Osteoblast (primary cell): Measurements from ENCODE around the gene MB. TPM values are rescaled to one million over a fixed set of nuclear protein-coding genes. Genes with fewer than 3 reads are reported as not detected.

Experiments used
- DNase-seq: peaks from one replicate; pipeline ENCODE4 v3.0.0; 2011; ENCODE audit warnings: low spot score, mixed read lengths; ENCODE audit not compliant: insufficient read length; ENCODE audit errors: missing footprints
- H2AFZ ChIP-seq: 2 replicates; pipeline ENCODE4 v1.6.0; 2011; ENCODE audit warnings: mild to moderate bottlenecking, low read length
- H3K27ac ChIP-seq: 2 replicates; pipeline ENCODE4 v1.5.1; 2011; ENCODE audit warnings: mild to moderate bottlenecking, low read depth, low read length, moderate library complexity
- H3K27me3 ChIP-seq: 2 replicates; pipeline ENCODE4 v1.6.0; 2012; ENCODE audit warnings: mild to moderate bottlenecking, control low read depth, inconsistent platforms, low read length, moderate library complexity; ENCODE audit not compliant: insufficient read depth
- H3K36me3 ChIP-seq: 2 replicates; pipeline ENCODE4 v1.5.1; 2011; ENCODE audit warnings: mild to moderate bottlenecking, low read length, control low read depth, moderate library complexity; ENCODE audit not compliant: insufficient read depth
- H3K4me1 ChIP-seq: 2 replicates; pipeline ENCODE4 v1.5.1; 2011; ENCODE audit warnings: mild to moderate bottlenecking, low read length, control low read depth, moderate library complexity; ENCODE audit not compliant: insufficient read depth
- H3K4me2 ChIP-seq: 2 replicates; pipeline ENCODE4 v1.6.0; 2011; ENCODE audit warnings: mild to moderate bottlenecking, low read length; ENCODE audit not compliant: insufficient read depth
- H3K4me3 ChIP-seq: fragments of 200-600 bp; sonication (generic); 3 replicates; pipeline ENCODE4 v1.5.1; 2012; ENCODE audit warnings: mild to moderate bottlenecking, low read length, inconsistent platforms; ENCODE audit not compliant: insufficient read depth
- H3K79me2 ChIP-seq: 2 replicates; pipeline ENCODE4 v1.6.0; 2012; ENCODE audit warnings: mild to moderate bottlenecking, low read length, control low read depth, inconsistent platforms; ENCODE audit not compliant: insufficient read depth
- H3K9me3 ChIP-seq: 2 replicates; pipeline ENCODE4 v1.5.1; 2011; ENCODE audit warnings: low read depth, low read length, control low read depth
- H4K20me1 ChIP-seq: 2 replicates; pipeline ENCODE4 v1.6.0; 2012; ENCODE audit warnings: mild to moderate bottlenecking, low read length, control low read depth; ENCODE audit not compliant: insufficient read depth
- total RNA-seq: library from RNA; depleted of rRNA; stranded (reverse); fragments of >200 nt; gene quantifications from 2 replicates; pipeline ENCODE4 v1.2.3, GENCODE V29; 2012
- TF ChIP-seq, protein P1 (sequence below): IDR thresholded peaks from 2 replicates; pipeline ENCODE4 v1.5.1; 2011; ENCODE audit warnings: mild to moderate bottlenecking, low read depth, low read length, moderate library complexity; ENCODE audit errors: extremely low read depth

MB gene
- total RNA-seq, 1 donor: 0.36 TPM

- no peak overlapping the region for H3K27ac ChIP-seq
- DNase-seq: no peak
- H3K4me3 ChIP-seq: no peak overlapping the region
- H3K79me2 ChIP-seq: no peaks in the 10 kb centered on the region
- no peak overlapping the region for H3K4me2 ChIP-seq
- H2AFZ ChIP-seq: no peak overlapping the region
- TF ChIP-seq, protein P1, sequence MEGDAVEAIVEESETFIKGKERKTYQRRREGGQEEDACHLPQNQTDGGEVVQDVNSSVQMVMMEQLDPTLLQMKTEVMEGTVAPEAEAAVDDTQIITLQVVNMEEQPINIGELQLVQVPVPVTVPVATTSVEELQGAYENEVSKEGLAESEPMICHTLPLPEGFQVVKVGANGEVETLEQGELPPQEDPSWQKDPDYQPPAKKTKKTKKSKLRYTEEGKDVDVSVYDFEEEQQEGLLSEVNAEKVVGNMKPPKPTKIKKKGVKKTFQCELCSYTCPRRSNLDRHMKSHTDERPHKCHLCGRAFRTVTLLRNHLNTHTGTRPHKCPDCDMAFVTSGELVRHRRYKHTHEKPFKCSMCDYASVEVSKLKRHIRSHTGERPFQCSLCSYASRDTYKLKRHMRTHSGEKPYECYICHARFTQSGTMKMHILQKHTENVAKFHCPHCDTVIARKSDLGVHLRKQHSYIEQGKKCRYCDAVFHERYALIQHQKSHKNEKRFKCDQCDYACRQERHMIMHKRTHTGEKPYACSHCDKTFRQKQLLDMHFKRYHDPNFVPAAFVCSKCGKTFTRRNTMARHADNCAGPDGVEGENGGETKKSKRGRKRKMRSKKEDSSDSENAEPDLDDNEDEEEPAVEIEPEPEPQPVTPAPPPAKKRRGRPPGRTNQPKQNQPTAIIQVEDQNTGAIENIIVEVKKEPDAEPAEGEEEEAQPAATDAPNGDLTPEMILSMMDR: no peak
- no peaks in the 10 kb centered on the region for H3K27me3 ChIP-seq
- peaks cover 3% of the 10 kb centered on the region for H3K4me1 ChIP-seq
- H3K9me3 ChIP-seq: no peaks in the 10 kb centered on the region
- no peaks in the 10 kb centered on the region for H3K36me3 ChIP-seq
- H4K20me1 ChIP-seq: no peaks in the 10 kb centered on the region
These were observed 16.0 kb downstream of the MB start for GRCh38 chr22:35601013-35601580.

GRCh38 chr22:35600476-35600875 is 16.7 kb downstream of the MB start:
- no peak overlapping the region for H3K4me3 ChIP-seq
- no peaks in the 10 kb centered on the region for H4K20me1 ChIP-seq
- no peak overlapping the region for H3K27ac ChIP-seq
- H3K9me3 ChIP-seq: no peaks in the 10 kb centered on the region
- no peaks in the 10 kb centered on the region for H3K27me3 ChIP-seq
- H3K4me1 ChIP-seq: peaks cover 3% of the 10 kb centered on the region
- H3K4me2 ChIP-seq: no peak overlapping the region
- H3K36me3 ChIP-seq: no peaks in the 10 kb centered on the region
- DNase-seq: peak; percentile 5
- no peak overlapping the region for H2AFZ ChIP-seq
- TF ChIP-seq, protein P1: no peak
- no peaks in the 10 kb centered on the region for H3K79me2 ChIP-seq

DNA sequence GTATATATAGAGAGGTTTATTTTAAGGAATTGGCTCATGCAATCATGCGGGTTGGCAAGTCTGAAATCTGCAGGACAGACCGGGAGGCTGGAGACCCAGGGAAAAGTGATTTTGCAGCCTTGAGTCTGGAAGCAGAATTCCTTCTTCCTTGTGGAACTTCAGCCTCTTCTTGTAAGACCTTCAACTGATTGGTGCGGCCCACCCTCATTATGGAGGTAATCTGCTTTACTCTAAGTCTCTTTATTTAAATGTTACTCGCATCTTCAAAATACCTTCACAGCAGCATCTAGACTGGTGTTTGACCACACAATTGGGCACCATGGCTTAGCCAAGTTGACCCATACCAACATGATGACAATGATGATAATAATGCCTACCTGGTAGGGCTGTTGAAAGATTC is 17.8 kb downstream of the MB start:
- no peaks in the 10 kb centered on the region for H3K36me3 ChIP-seq
- H4K20me1 ChIP-seq: no peaks in the 10 kb centered on the region
- no peak overlapping the region for H3K4me3 ChIP-seq
- TF ChIP-seq, protein P1: no peak
- no peak for DNase-seq
- H2AFZ ChIP-seq: no peak overlapping the region
- H3K27ac ChIP-seq: no peak overlapping the region
- H3K27me3 ChIP-seq: no peaks in the 10 kb centered on the region
- H3K79me2 ChIP-seq: no peaks in the 10 kb centered on the region
- no peak overlapping the region for H3K4me2 ChIP-seq
- H3K9me3 ChIP-seq: no peaks in the 10 kb centered on the region
- H3K4me1 ChIP-seq: peaks cover 3% of the 10 kb centered on the region

DNA sequence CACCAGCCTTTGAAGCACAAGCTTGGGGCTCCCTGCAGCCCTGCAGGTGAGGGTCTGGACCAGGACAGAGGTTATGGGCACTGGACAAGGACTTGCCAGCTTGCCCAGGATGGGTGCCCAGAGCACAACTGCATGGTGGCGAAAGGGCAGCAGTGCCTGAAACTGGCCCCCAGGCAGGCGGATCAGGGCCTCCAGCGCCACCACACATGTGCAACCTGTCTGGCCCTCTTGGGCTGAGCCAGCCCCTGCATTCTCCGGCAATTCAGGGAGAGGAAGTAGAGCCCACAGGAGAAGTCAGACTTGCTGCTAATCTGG is 18.8 kb downstream of the MB start:
- no peak overlapping the region for H3K4me3 ChIP-seq
- no peak overlapping the region for H3K27ac ChIP-seq
- no peaks in the 10 kb centered on the region for H4K20me1 ChIP-seq
- H3K27me3 ChIP-seq: no peaks in the 10 kb centered on the region
- TF ChIP-seq, protein P1: no peak
- no peaks in the 10 kb centered on the region for H3K36me3 ChIP-seq
- H3K4me2 ChIP-seq: no peak overlapping the region
- no peak for DNase-seq
- H2AFZ ChIP-seq: no peak overlapping the region
- H3K9me3 ChIP-seq: no peaks in the 10 kb centered on the region
- H3K4me1 ChIP-seq: peaks cover 3% of the 10 kb centered on the region
- no peaks in the 10 kb centered on the region for H3K79me2 ChIP-seq
